Natural killer cell (primary cell): ENCODE data around the gene SNCG. TPM values are rescaled to one million over a fixed set of nuclear protein-coding genes. Genes with fewer than 3 reads are reported as not detected.

Source experiments
- ATAC-seq, 3 donors: fragments of 150-1000 bp in 2 of 3; fragments of 200-7000 bp in 1 of 3; cut with Tn5 transposase; 1 replicate in 1 of 3; 2 replicates in 2 of 3; pipeline ENCODE4 v1.10.0; 2021; ENCODE audit warnings: mild to moderate bottlenecking in 2 of 3, moderate library complexity in 2 of 3
- DNase-seq, 2 donors: peaks; one replicate each; pipeline versions ENCODE4 v3.0.0 to v3.0.0-alpha.2; 2013 to 2021; ENCODE audit warnings: mixed read lengths in 1 of 2
- H3K27ac ChIP-seq: one replicate; pipeline ENCODE4 v1.5.1; 2013; ENCODE audit warnings: mild to moderate bottlenecking, low read length
- H3K27me3 ChIP-seq: one replicate; pipeline ENCODE4 v1.6.1; 2013; ENCODE audit warnings: low read length; ENCODE audit not compliant: control insufficient read depth, insufficient read depth
- H3K36me3 ChIP-seq: one replicate; pipeline ENCODE4 v1.6.1; 2013; ENCODE audit warnings: low read length; ENCODE audit not compliant: control insufficient read depth, insufficient read depth
- H3K4me1 ChIP-seq: one replicate; pipeline ENCODE4 v1.6.1; 2013; ENCODE audit warnings: low read length; ENCODE audit not compliant: control insufficient read depth, insufficient read depth
- H3K4me3 ChIP-seq: one replicate; pipeline ENCODE4 v1.5.1; 2013; ENCODE audit warnings: low read length
- H3K9me3 ChIP-seq: one replicate; pipeline ENCODE4 v1.6.1; 2013; ENCODE audit warnings: low read length; ENCODE audit not compliant: control insufficient read depth, insufficient read depth
- H3K27ac Mint-ChIP-seq, 2 donors: one replicate each; pipeline ENCODE4 v1.8.0; 2022; ENCODE audit warnings: mild to moderate bottlenecking in 2 of 2, mixed read lengths in 2 of 2, moderate library complexity in 1 of 2
- H3K27me3 Mint-ChIP-seq, 2 donors: one replicate each; pipeline ENCODE4 v1.8.0; 2022; ENCODE audit warnings: low read depth in 2 of 2, mixed read lengths in 2 of 2
- H3K36me3 Mint-ChIP-seq: one replicate; pipeline ENCODE4 v1.8.0; 2022; ENCODE audit warnings: mixed read lengths
- H3K4me1 Mint-ChIP-seq, 2 donors: one replicate each; pipeline ENCODE4 v1.8.0; 2022; ENCODE audit warnings: mixed read lengths in 2 of 2
- H3K4me3 Mint-ChIP-seq: one replicate; pipeline ENCODE4 v1.8.0; 2022; ENCODE audit warnings: mild to moderate bottlenecking, moderate library complexity, mixed read lengths
- H3K9me3 Mint-ChIP-seq, 2 donors: one replicate each; pipeline ENCODE4 v1.8.0; 2022; ENCODE audit warnings: mixed read lengths in 2 of 2
- CTCF ChIP-seq: fragments of 200-600 bp; IDR thresholded peaks from one replicate; pipeline ENCODE4 v1.8.0; 2022; ENCODE audit warnings: antibody characterized with exemption
- WGBS: methylation state at CpG from one replicate; pipeline ENCODE4 v1.1.7; 2013; ENCODE audit warnings: missing lambda C conversion rate; ENCODE audit not compliant: insufficient coverage; 5-methylcytosine and 5-hydroxymethylcytosine counted together
- intact Hi-C: fragments of 100-400 bp; cut with micrococcal nuclease; formaldehyde crosslinking; loops from one replicate; pipeline ENCODE4 v1.14.2; 2022
- total RNA-seq, 4 donors: library from RNA; stranded (reverse); fragments of 120-200 nt in 1 of 4; gene quantifications; one replicate each; pipeline versions ENCODE4 v1.2.3 to v1.2.4, GENCODE V29; 2013 to 2022

SNCG gene
- total RNA-seq, 3 donors from 2014 or later (not counting 1 experiment from before 2014, with no cell fraction given): not detected

DNA sequence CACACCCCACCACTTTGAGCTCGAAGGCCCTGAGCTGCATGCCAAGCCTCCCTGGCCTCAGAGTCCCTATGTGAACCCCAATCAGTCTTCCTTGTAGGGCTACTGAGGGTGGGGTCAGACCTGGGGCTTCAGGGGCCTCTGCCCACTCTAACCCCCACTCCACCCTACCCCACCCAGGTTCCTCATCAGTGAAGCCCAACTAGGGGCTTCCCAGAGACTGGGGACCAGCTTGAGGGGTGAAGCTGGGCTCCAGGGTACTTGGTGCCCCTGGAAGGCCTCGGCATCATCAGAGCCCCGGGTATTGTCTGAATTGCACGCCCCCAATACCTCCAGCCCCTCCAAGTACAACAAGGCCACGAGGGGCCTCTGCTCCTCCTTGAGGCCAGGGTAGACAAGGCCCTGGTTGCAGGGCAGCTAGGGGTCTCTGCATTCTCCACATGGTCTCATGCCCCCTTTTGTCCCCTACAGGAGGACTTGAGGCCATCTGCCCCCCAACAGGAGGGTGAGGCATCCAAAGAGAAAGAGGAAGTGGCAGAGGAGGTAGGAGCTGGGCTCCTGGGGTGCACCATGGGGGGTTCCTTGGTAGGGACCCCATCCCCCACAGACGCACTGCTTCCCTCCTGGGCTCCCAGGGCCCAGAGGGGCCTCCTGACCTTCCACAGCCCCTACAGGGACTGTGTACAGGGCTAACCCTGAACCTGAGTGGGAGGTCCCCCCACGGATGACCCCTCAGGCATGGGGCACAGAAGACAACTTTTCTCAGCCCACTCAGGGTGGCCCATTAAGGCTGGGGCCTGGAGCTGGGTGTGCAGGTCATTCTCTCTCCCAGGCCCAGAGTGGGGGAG lies 4.0 kb downstream of the SNCG start:
- WGBS: 86% methylated on average over 7 of the region's 7 CpGs
- Histone ChIP-seq H3K4me3 (no peak overlapping the region), H3K9me3 (no peaks in the 10 kb centered on the region), H3K27ac (no peak overlapping the region), H3K36me3 (no peaks in the 10 kb centered on the region), H3K27me3 (no peaks in the 10 kb centered on the region), H3K4me1 (peaks cover 29% of the 10 kb centered on the region)
- H3K27me3 Mint-ChIP-seq: no peaks in the 10 kb centered on the region
- no peak overlapping the region for H3K27ac Mint-ChIP-seq
- DNase-seq (no peak), ATAC-seq (no peak)
- no peak overlapping the region for H3K4me3 Mint-ChIP-seq
- intact Hi-C loops: no loop called here
- H3K4me1 Mint-ChIP-seq: peaks cover 10 to 18% of the 10 kb centered on the region in 2 donors
- no peaks in the 10 kb centered on the region for H3K36me3 Mint-ChIP-seq
- H3K9me3 Mint-ChIP-seq: no peaks in the 10 kb centered on the region
- no peak for TF ChIP-seq CTCF

DNA sequence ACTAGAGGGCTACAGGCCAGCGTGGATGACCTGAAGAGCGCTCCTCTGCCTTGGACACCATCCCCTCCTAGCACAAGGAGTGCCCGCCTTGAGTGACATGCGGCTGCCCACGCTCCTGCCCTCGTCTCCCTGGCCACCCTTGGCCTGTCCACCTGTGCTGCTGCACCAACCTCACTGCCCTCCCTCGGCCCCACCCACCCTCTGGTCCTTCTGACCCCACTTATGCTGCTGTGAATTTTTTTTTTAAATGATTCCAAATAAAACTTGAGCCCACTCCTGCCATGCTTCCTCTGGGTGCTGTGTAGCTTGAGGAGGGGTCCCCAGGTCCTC lies 4.5 kb downstream of the SNCG start:
- Histone ChIP-seq H3K27ac (no peak overlapping the region), H3K4me3 (no peak overlapping the region), H3K36me3 (no peaks in the 10 kb centered on the region), H3K4me1 (peaks cover 26% of the 10 kb centered on the region), H3K9me3 (no peaks in the 10 kb centered on the region), H3K27me3 (no peaks in the 10 kb centered on the region)
- Mint-ChIP-seq H3K4me3 (no peak overlapping the region), H3K9me3 (no peaks in the 10 kb centered on the region), H3K27ac (no peak overlapping the region), H3K36me3 (no peaks in the 10 kb centered on the region), H3K27me3 (no peaks in the 10 kb centered on the region), H3K4me1 (peaks cover 10 to 18% of the 10 kb centered on the region in 2 donors)
- TF ChIP-seq CTCF: no peak
- intact Hi-C loops: no loop called here
- DNase-seq (no peak), ATAC-seq (no peak)
- WGBS: 89% methylated on average over 7 of the region's 7 CpGs

DNA sequence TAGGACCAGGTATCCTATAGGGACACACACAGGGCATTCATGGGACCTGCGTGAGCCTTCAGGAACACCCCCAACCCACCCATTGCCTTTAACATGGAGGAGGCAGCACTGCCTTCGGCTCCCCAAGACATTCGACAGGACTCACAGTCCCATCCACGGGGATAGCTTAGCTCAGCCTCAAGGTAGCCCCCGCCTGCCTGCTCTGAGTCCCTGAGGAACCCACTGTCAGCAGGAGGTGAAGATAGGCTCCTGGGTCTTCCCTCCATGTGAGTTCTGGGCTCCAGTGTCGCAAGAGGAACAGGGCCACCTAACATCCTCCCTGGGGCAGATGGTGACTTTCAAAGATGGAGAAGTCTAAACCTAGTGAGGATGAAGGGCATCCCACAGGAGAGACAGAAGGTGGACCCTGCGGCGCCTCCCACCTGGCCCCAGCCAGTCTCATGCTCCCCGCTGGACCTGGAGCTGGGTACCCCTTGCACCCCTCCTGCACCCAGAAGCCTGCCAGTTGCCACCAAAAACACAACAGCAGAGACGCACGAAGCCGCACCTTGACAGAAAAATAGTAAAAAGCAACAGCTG lies 5.0 kb downstream of the SNCG start:
- DNase-seq (no peak), ATAC-seq (no peak)
- Mint-ChIP-seq H3K36me3 (no peaks in the 10 kb centered on the region), H3K4me1 (peaks cover 10 to 18% of the 10 kb centered on the region in 2 donors), H3K27ac (no peak overlapping the region), H3K9me3 (no peaks in the 10 kb centered on the region), H3K27me3 (no peaks in the 10 kb centered on the region), H3K4me3 (no peak overlapping the region)
- intact Hi-C loops: no loop called here
- no peak for TF ChIP-seq CTCF
- Histone ChIP-seq H3K4me3 (no peak overlapping the region), H3K4me1 (peaks cover 29% of the 10 kb centered on the region), H3K27ac (no peak overlapping the region), H3K9me3 (no peaks in the 10 kb centered on the region), H3K36me3 (no peaks in the 10 kb centered on the region), H3K27me3 (no peaks in the 10 kb centered on the region)
- 90% methylated on average over 12 of the region's 12 CpGs for WGBS
